SK-N-MC (cell line): ENCODE results near the gene ADAM15.

Experiments
- EZH2 ChIP-seq: fragments of 200-600 bp; sonication (generic); IDR thresholded peaks from one replicate; pipeline ENCODE4 v1.6.1; 2017; ENCODE audit warnings: antibody characterized with exemption
- FOXP2 ChIP-seq: optimal IDR thresholded peaks from 2 replicates; pipeline ENCODE3; 2011; ENCODE audit warnings: mild to moderate bottlenecking, moderate library complexity; ENCODE audit not compliant: insufficient read depth; ENCODE audit errors: extremely low read length, control extremely low read depth
- POLR2AphosphoS5 ChIP-seq: IDR thresholded peaks from 2 replicates; pipeline ENCODE4 v1.6.1; 2012; ENCODE audit warnings: mild to moderate bottlenecking, low read depth, low read length, borderline replicate concordance

GRCh38 chr1:155082301-155083051 is 31.4 kb downstream of the ADAM15 start:
- TF ChIP-seq EZH2 (no peak), POLR2AphosphoS5 (no peak), FOXP2 (no peak)
